SH-SY5Y (cell line): ENCODE results near the gene MKI67.

ENCODE experiments used
- GATA2 ChIP-seq: IDR thresholded peaks from 2 replicates; pipeline ENCODE4 v1.6.1; 2011; ENCODE audit warnings: mild to moderate bottlenecking, low read depth, low read length
- GATA3 ChIP-seq: IDR thresholded peaks from 2 replicates; pipeline ENCODE4 v1.6.1; 2011; ENCODE audit warnings: low read depth, mild to moderate bottlenecking, low read length, moderate library complexity

- no peak for TF ChIP-seq GATA2
- TF ChIP-seq GATA3 = no peak
Observed at GRCh38 chr10:128125944-128126764, at the start of gene MKI67.
